ENCODE results near the gene ATP8B4. TPM values are rescaled to one million over a fixed set of nuclear protein-coding genes. Genes with fewer than 3 reads are reported as not detected.

The ATP8B4 gene
- total RNA-seq, 1 donor from 2014 or later = 3.1 TPM

DNA sequence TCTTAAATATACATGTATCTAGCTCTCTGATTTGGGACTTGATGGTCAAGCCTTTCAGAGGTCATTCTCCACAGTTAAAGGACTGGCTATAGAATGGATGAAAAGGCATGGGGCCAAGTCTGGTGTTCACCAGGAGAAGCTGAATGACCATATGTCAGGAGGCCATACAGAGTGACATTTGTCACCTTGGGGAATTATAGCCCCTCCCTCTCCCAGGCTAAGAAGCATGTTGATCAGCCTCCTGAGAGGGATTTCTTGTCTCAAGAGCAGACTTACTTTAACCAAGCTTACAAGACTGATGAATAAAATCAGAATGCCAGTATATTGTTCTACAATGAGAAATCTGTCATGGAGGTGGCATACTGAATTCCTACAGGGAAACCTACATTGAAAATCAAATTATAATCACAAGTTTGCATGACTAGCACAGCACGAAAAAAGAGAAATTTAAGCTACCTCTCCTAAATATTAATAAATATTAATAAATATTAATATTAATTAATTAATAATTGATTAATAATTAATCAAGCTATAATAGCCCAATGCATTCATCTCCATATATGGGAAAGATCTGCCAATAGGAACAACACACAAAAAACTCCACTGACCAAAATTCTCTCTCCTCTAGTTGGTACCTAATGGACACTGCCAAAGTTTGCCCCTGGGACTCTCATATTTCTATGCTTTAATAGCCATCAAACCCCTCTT is 47.3 kb downstream of the ATP8B4 start:
- intact Hi-C loops (cut with micrococcal nuclease) = no loop called here
- no peak for ATAC-seq
- DNase-seq = no peak

DNA sequence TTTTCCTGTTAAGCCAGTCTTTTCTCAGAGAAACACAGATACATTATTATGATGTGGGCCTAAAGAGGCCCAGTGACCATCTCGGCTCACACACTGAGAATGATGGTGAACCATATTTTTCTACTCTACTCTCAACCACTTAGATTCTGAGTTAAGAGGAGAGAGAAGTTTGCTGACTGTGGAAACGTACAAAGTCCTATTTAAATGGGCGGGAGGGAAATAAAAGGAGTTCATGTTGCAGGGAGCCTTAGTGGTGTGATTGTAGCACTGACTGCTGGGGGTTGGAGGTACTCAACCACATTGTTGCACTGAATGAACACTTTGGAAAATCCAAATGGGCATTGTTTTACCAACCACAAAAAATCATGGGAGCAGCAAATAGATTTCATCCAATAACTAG is 51.0 kb downstream of the ATP8B4 start:
- no peak for ATAC-seq
- intact Hi-C loops (cut with micrococcal nuclease) = no loop called here
- no peak for DNase-seq

DNA sequence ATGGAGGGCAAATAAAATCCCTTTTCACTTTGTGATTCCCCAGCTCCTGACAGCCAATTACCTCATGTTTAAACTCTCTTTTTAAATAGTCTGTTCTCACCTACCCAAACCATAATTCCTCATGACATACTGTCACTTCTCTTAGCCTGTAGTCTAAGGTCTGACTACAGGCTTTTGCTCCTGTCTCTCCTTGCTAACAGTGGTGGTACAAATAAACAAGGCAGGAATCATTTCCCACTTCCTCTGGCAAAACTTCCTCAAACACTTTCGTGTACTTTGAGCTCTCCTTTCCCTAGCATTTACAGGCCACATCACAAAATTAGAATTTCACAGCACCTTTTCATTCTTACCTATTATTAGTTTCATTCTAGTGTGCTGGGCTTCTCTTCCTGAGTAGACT is 51.8 kb downstream of the ATP8B4 start:
- intact Hi-C loops (cut with micrococcal nuclease) = no loop called here
- DNase-seq (no peak), ATAC-seq (no peak)

DNA sequence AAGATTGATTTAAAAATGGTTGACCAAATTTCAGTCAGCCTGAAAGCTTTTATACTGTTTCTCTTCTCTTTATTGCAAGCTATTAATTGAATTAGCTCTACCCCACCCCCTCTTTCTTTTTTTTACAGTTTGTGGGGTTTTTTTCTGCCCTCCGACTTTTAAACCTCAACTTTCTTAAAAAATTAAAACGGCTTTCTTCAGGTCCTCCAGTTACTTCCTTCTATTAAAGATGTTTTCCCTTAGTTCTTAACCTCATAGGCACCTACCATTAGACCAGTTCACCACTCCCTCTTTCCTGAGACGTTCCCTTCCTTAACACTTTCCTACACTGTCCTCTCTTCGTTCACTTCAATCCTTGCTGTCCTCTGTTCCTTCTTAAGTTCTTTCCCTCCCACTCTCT is 52.4 kb downstream of the ATP8B4 start:
- no peak for ATAC-seq
- DNase-seq = no peak
- intact Hi-C loops (cut with micrococcal nuclease) = no loop called here

DNA sequence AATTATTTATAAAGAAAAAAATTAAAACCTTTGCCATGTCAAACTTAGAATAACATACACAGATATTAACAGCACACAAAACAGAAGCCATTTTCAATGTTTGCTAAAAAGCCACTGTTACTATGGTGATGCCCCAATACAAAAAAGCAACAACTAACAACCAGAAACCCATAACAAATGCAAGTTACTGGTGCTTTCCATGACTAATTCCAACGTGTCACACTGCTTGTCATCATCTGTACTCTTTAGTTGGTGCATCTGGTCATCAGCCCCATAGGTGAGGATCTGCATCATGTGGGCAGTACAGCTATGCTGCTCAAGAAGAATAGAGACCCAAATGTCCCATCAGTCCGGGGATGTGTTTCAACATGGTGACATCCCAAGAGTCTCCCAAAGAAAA is 52.8 kb downstream of the ATP8B4 start:
- ATAC-seq = no peak
- intact Hi-C loops (cut with micrococcal nuclease) = no loop called here
- DNase-seq = no peak

DNA sequence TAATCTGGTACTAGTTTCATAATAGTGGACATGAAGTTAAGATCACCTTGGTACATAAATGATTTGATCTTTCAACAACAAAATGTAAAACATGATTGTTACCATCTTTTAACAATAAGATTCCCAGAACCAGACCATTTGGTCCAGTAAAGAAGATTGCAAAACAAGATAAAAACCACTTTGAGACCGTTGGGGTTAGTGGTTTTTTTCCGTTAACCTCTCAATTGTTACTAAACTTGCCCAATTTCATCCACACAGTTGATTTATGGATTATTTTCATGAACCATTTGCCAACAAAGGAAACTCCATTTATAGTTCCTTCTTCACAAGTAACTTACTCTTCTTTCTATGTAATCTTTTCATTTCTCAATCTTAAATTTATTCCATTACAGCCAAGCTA is 53.8 kb downstream of the ATP8B4 start:
- DNase-seq (no peak), ATAC-seq (no peak)
- intact Hi-C loops (cut with micrococcal nuclease) = no loop called here

DNA sequence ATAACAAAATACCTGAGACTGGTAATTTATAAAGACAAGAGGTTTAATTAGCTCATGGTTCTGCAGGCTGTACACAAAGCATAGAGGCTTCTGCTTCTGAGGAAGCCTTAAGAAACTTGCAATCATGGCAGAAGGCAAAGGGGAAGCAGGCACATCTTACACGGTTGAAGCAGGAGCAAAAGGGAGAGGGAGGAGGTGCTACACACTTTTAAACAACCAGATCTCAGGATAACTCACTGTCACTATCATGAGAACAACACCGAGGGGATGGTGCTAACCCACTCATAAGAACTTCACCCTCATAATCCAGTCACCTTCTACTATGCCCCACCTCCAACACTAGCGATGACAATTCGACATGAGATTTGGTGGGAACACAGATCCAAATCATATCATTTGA is 54.4 kb downstream of the ATP8B4 start:
- DNase-seq (no peak), ATAC-seq (no peak)
- intact Hi-C loops (cut with micrococcal nuclease) = no loop called here

DNA sequence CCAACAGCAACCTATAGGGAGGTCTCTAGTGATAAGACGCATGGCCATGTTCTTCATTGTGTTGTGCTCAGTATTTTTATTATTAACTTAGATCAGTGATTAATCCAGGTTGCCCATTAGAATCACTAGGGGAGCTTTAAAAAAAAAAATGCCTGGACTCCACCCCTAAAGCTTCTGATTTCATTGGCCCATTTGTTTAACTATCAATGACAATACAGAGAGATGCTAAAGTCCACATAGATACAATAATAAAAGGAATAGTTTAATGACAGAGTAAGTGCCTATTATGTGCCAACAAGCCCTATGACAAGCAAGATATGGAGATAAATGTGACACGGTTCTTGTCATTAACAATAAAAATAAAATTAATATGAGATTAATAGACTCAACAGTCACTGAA is 55.8 kb downstream of the ATP8B4 start:
- intact Hi-C loops (cut with micrococcal nuclease) = no loop called here
- no peak for DNase-seq
- ATAC-seq = no peak

DNA sequence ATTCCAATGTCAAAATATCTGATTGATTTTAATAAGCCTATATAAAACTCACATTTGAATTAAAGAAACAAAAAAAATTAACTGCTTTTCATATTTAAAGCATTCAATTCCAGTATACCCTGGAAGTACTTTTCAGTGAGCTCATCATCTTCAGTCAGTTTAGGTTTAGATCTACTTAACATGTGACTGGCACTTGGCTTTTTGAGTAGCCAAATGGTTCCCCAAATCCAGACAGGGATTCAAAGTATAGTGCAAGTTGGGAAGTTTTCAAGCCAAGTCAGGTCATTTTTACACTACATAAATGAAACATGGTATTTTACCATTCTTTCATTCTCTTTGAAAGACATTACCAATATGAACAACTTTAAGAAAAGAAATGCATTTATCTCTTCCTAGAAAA is 57.5 kb downstream of the ATP8B4 start:
- ATAC-seq (no peak), DNase-seq (no peak)
- intact Hi-C loops (cut with micrococcal nuclease) = no loop called here

DNA sequence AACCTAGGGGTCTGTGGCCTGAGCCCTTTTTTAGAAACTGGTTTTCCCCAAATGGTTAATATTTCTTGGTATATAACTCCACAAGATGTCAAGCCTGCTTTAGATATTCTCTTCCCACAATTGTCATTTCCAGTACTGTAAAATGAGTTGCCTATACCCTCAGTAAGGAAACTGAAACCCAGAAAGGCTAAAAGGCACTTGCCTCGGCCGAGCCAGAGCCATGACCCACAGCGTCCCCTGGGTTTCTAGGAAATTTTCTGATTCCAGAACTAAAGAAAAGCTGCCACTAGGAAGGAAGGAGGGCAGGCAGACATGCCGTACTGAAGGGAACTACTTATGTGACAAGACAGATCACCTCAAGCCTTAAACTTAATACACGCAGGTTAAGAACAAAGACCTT is 59.1 kb downstream of the ATP8B4 start:
- DNase-seq = peak; percentile 37
- ATAC-seq = no peak
- intact Hi-C loops (cut with micrococcal nuclease) = no loop called here

DNA sequence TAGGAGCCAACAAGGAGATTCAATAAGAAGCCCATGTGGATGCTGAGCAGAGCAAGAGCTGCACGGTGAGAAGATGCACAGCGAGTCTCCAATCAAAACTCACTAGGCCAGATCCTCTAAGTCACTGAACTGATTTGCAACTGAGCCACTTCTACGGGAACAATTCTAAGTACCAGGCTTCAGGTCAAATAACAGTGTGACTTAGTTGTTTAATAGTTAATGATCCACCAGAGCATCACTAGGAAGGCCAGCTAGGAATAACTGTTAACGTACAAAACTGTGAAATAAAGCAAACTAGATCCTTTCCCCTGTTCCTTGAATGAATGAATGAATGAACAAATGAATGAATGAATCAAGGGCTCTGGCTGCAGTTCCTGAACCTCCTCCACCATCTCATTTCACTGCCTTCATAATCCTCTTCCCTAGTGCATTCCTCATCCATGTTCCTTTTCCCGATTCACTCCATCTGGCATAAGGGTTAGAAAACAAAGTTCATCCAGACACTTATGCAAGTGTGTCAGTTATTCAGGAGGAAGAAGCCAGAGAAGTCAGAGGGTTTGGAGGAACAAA is 59.7 kb downstream of the ATP8B4 start:
- intact Hi-C loops (cut with micrococcal nuclease) = no loop called here
- DNase-seq (no peak), ATAC-seq (no peak)

DNA sequence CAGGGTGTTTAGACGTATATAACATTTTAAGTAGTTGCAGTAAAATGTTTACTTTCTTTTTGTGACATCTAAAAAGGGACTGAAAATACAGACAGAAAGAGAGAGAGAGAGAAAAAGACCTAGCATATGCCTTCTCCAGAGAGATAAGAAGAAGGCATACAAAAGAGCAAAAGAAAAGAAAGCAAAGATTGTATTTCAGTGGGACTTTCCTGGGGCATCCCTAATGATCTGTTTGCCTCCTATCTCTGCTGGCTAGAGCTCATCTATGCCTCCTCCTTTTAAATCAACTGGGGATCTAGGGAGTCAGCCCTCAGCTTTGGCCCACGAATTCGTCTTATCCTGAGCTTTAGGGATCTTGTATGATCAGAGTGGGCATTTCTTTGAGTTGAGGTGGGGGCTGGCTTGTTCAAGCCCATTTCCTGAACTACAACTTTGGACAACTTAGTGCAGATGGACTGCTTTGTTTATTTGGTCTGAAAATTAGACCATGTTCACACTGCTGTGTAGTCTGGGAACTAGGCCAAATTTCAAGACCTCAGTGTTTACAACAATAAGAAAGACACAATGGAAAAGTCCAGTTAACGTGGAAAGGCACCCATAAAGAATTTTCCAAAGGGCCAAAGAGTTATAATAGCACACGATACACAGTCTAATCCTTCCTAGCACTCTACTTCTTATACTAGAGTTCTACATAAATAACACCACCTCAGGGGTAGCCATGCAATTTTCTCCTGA is 61.0 kb downstream of the ATP8B4 start:
- ATAC-seq (no peak), DNase-seq (no peak)
- intact Hi-C loops (cut with micrococcal nuclease) = no loop called here

DNA sequence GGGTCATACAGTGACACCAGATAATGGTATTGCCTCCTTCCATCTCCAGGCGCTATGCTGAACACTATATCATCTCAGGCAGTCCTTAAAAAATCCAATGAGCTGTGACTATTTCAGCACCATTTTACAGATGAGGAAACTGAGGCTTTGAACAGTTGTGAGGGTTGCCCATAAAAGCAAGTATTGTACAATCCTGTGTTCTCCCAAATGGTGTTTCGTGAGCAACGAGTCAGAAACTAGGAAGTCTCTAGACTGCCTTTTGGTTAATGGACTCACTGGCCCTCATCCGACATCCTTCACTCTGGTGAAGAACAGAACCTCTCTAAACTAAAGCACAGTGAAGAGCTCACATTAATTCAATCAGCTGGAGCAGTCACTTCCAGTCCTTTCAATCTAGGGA is 61.8 kb downstream of the ATP8B4 start:
- intact Hi-C loops (cut with micrococcal nuclease) = no loop called here
- DNase-seq (no peak), ATAC-seq (no peak)

DNA sequence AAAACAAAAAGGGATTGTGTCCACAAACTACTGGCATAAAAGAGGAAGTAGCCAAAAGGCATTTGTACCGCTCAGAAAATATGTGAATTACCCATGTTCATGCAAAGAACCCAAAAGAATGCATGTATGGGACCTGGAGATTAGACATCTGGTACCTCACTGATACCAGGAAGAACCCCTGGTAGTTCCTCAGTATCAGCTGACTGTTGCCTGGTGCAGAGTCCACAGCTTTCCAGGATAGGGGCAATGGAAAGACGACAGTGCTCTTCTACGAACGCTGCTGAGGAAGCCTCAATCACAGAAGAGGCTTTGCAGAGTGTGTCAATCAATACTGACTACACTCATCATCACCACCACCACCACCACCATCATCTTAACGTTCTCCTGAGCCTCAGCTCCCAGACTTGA is 63.3 kb downstream of the ATP8B4 start:
- DNase-seq (no peak), ATAC-seq (no peak)
- intact Hi-C loops (cut with micrococcal nuclease) = no loop called here

DNA sequence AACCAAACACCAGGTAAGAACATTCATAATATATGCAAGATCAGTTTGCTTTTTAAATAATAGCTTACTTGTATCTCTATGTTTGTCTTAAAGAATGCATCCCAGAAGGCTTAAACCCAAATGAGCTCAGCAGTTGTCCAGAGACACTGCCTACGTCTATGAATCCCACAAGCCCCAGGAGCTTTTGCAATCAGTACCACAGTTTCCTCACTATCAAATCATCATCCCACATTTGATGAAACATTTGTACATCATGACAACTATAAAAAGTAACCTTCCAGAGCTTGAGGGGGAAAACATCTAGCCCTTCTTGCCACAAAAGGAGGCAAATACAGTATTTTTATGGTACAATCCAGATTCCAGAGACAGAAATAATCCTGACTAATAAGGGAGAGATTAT is 63.7 kb downstream of the ATP8B4 start:
- intact Hi-C loops (cut with micrococcal nuclease) = no loop called here
- ATAC-seq (peak; percentile 78), DNase-seq (no peak)

DNA sequence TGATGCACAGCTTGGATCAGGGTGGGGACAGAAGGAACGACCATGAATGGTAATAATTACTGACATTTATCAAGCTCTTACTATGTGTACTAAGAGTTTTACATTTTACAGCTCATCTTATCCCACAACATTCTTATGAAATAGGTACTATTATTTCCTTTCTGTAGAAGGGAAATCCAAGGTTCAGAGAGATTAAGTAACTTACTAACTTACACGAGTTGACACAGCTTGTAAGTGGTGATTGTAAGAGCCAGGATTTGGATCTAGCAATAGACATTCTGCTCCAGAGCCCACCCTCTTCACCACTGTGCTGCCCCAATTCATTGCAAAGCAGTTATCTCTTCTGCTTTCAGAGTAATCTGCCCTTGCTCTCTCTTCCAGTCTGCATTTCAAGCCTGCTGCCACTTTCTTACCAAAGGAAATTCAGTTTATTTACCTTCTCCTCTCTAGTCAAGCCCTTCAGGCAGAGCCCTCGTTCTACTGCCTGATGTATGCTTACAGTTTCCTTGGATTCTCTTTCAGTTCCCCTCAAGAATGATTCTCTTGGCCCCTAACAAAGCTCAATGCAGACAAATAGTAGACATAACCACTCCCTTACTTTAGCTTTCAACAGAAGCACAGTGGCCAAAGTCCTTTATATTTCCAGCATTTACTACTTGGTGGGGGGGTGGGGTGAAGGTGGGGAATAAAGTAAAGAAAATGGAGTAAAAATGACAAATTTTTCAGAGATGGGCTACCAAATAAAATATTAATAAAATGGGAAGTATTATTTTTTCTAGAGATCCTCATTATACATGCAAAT is 65.8 kb downstream of the ATP8B4 start:
- DNase-seq (no peak), ATAC-seq (no peak)
- intact Hi-C loops (cut with micrococcal nuclease) = no loop called here

DNA sequence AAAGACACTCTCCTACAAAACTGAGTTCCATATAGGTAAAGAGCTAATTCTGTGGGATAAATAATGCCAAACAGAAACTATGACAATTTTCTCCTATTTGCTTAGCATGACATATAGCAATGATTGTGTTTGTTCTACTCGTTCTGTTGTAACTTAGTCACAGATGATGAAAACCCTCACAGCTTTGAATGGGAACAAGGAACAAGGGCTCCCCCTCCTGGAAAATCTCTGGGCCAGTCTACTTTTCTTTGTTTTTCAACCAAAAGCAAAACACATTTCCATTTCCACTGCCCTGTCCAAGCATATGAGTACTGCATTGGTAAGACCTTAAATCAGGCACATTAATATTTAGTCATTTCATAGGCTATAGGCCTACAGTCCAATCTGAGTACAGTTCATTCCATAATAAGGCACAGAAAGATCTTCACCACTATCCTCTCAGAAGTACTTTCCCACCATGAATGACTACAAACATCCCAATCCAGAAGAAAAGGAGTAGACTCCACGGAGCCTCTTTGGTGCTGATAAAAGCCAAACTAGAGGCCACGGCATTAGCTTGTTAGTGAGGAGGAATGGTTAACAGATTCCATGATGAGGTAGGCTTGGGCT is 67.1 kb downstream of the ATP8B4 start:
- intact Hi-C loops (cut with micrococcal nuclease) = no loop called here
- ATAC-seq (peak; percentile 31), DNase-seq (no peak)

DNA sequence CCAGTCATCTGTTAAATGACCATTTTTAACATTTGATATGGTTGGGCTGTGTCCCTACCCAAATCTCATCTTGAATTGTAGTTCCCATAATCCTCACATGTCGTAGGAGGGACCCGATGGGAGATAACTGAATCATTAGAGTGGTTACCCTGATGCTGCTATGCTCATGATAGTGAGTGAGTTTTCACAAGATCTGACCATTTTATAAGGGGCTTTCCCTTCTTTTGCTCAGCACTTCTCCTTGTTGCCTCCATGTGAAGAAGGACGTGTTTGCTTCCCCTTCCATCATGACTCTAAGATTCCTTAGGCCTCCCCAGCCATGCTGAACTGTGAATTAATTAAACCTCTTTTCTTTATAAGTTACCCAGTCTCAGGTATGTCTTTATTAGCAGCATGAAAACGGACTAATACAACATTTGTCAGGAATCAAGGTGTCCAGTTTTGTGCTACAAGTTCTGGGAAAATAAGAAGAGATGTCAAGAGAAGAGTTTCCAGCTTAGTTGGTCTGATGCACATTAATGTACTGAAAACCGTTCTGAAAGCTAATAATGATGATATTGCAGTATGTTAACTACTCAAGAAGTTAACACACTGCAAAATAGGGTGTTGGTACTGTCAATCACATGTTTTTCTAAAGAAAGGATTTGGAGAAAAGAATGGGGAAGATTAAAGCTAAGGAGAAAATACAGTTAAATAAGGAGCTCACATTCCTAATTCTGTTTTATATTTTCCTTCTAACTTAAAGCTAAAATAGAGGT is 67.9 kb downstream of the ATP8B4 start:
- ATAC-seq = no peak
- intact Hi-C loops (cut with micrococcal nuclease) = no loop called here

DNA sequence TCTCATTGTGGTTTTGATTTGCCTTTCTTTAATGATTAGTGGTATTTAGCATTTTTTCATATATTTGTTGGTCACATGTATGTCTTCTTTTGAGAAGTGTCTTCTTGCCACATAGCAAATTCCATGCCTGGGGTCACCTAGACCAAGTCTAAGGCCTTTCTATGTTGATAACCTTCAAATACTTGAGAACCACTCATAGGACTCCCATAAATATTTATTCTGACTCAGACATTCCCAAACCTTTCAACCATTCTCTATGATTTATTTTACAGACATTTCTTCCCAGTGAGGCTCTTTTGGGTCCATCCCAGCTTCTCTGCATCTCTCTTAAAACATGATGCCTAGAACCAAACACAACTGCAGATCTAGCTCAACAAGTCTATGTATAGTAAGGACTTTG is 69.2 kb downstream of the ATP8B4 start:
- intact Hi-C loops (cut with micrococcal nuclease) = loop anchor here (2.0 kb wide), 1 partner anchor 21 kb away; no protein-coding TSS in a partner anchor
- ATAC-seq = no peak

More for the DNA sequence above, 67.9 kb downstream of the ATP8B4 start:
- no peak for DNase-seq

More for the DNA sequence above, 69.2 kb downstream of the ATP8B4 start:
- no peak for DNase-seq

Measured in left ventricle myocardium superior (tissue), 1 donor.